Measurements from ENCODE around the gene TTC39A.
A peak's percentile ranks its signal among the peaks of the same experiment; 100 is the strongest.
"Not testable (repeated sequence)": the region's sequence is repeated elsewhere in the genome, so short reads cannot be mapped to it uniquely, and the experiment has no call there.

Gene TTC39A

DNA sequence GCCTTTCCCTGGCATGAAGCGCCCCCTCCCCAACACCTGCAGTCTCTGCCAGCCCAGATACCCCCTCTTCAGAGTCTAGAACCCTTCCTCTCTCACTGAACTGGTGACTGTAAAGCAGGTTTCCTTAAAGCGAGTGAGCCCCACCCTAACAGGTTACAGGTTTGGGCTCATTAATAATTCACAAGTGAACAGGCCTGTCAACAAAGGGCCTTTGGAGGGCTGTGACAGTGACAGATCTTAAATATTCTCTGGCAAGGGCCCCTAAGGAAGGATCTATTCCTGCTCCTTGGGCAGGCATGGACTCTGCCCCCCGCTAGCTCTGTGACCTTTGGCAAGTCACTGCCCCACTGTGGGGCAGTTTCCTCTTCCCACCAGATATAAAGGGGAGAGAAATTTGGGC, 5.6 kb upstream of the TTC39A start:
- no peak for DNase-seq

- no peak for DNase-seq
Measured at GRCh38 chr1:51331206-51332100, 1.1 kb upstream of the TTC39A start.

DNA sequence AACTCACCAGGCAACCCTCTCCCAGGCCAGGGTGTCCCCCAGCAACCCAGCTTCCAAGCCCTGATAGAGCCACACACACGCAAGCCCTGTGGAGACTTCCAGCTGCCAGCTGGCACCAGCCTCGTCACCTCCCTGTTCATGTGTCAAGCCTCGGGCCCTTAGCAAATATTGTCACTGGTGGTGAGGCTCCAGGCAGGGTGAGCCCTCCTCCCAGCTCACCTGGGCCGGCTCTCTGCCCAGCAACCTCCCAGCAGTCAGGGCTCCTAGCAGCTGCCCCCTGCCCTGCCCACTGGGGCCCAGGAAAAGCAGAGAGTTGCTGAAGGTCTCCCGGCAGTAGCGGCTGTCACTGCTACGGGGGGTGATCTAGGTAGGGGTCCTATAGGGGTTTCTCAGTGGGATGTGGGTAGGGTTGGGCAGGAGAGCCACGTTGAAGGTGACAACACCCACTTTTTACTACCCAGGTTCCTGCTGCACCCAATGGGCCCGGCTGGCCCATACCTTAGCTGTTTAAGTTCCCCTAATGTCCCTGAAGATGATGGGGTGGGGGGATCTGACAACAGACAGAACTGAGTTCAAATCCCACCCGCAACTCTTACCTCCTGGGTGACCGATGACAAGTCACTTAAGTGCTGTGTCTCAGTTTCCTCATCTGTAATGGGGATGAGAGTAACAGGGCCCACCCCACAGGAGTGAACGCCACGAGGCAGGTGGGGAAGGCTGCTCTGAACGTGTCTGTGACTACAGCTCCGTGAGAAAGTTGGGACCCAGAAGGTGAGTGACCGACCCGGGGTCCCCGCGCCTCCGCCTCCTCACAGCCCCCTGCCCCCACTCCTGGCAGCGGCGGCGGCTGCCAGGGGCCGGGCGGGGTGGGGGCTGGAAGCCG, 678 bp downstream of the TTC39A start:
- peak; percentile 14 for DNase-seq

- DNase-seq, result no peak
Measured at GRCh38 chr1:51328926-51329325, 1.4 kb downstream of the TTC39A start.

DNA sequence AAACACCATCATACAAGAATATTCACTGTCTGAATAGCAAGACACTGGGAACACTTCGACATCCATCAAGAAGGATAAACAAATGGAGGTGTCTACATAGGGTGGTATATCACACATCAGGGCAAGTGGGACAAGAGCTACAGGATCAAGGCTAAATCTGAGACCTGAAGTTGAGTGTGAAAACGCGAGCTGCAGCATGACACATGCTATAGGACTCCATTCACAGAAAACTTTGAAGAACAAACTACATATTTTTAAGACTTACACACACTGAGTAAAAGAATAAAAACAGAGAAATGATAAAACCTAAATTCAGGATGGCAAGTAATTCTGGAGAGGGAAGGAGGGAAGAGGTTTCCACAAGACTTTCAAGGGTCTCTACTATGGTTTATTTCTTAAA, 2.1 kb downstream of the TTC39A start:
- no peak for DNase-seq

DNA sequence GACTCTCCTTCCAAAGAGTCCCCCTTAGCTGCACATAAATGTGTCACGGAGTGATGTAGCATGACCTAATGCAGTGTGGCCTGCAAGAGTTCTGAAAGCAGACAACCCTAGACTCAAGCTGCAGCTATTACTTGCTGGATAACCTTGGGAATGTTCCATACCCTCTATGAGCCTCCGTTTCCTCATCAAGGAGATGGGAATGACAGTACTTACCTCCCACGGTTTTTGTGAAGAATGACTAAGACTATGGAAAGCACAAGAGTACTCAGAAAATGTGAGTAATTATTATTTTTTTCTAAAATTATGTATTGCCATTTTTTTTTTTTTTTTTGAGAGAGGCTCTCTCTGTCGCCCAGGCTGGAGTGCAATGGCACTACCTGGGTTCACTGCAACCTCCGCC, 3.0 kb downstream of the TTC39A start:
- DNase-seq, result no peak

- DNase-seq, result no peak
Measured at GRCh38 chr1:51326839-51327238, 3.5 kb downstream of the TTC39A start.

DNA sequence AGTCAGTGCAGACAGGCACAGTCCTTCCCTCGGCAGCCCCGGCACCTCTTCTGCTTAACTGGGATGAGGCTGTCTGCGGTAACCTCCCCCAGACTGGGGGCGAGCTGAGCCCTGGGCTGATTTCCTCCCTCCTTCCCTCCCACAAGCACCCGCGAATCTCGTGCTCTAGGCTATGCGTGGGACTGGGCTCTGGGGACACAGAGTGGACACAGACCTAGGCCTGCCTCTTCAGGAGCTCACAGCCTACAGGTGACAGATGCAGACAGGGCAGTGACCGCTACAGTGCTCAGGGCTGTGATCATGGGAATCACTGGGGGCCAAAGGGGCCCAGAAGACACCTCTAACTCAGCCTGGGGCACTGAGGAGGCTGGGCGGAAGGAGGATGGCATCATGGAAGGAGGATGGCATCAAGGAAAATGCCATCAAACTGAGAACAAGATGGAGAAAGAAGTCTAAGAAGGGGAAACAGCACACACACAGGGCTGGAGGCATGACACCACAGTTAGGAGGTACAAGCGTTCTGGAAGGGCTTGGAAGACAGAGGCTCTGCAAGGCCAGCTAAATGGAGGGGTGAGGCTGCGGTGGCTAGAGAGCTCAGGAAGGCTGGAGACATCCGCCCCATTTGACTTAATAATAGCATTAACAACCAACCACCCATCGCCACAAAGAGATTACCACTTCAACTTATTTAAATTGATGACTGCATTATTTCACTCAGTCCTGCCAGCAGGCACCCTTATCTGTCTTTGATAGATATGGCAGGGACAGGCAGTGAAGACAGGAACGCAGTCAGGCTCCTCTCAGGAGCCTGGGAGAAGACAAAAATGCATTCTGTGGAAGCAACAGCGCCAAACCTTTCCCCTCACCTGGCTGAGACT, 4.2 kb downstream of the TTC39A start:
- no peak for DNase-seq

DNA sequence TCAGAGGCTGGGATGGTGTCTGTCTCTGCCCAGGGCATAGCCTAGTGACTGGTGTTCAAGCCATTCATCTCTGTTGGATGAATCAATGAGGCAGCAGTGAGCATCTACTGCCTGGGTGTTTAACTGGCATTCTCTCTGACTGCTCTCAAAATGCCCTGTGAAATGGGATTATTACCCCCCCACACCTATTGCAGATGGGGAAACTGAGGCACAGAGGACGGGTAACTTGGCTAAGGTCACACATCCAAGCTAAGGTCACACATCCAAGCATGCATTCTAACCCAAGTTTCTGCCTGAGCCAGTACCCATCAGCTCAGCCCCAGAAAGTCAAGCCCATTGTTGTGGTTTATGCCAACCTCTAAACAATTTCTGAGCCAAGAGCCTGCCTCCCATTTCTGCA, 5.0 kb downstream of the TTC39A start:
- DNase-seq, result no peak

DNA sequence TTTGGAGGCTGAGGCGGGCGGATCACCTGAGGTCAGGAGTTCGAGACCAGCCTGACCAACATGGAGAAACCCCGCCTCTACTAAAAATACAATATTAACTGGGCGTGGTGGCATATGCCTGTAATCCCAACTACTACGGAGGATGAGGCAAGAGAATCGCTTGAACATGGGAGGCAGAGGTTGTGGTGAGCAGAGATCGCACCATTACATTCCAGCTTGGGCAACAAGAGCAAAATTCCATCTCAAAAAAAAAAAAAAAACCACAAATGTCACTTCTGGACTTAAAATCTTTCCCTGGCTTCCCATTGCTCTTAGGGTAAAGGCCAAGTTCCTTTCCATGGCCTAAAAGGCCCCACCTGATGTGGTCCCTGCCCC, 5.4 kb downstream of the TTC39A start:
- DNase-seq, result not testable (repeated sequence)

- DNase-seq, result no peak
Measured at GRCh38 chr1:51324251-51325010, 5.9 kb downstream of the TTC39A start.

DNA sequence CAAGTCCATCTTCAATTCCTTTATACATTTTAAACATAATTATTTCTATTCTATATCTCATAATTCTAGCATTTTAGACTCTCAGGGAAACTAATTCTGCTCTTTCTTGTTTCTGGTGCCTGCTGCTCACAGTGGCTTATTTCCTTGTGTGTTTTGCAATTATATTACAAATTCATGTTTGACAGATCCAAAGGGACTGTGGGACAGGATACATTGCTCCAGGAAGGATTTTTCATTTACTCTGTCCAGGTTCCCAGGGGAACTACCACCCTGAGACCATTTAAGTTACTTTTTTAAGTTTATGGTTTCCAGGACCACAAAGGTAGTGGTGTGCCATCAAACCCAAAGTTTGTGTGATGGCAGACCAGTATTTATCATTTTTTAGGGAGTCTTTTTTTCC, 6.6 kb downstream of the TTC39A start:
- no peak for DNase-seq

DNA sequence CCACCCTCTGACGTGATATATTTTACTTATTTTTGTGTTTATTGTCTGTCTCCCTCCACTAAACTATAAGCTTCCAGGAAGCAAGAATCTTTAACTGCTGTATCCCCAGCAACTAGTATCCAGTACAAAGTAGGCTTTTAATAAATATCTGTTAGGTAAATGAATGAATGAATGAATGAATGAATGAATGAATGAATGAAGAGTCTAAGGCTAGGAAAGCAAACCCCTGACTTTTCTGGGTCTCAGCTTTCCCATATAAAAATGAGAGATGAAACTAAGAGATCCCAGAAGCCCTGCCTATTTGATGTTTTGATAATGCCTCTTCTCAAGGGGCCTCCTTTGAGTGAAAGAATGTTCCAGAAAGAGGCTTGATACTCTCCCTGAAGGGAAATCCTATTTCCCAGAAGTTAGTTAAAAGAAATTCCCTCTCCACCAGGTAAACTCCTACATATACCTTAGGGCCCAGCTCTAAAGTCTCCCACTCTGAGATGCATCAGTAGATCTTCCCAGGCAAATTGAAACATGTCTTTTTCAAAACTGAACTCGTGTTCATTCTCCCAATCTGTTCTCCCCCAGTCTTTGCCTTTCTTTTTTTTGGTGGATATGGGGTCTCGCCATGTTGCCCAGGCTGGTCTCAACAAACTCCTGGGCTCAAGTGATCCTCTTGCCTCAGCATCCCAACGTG, 7.8 kb downstream of the TTC39A start:
- DNase-seq, result no peak

- DNase-seq, result no peak
Measured at GRCh38 chr1:51321924-51322280, 8.5 kb downstream of the TTC39A start.

DNA sequence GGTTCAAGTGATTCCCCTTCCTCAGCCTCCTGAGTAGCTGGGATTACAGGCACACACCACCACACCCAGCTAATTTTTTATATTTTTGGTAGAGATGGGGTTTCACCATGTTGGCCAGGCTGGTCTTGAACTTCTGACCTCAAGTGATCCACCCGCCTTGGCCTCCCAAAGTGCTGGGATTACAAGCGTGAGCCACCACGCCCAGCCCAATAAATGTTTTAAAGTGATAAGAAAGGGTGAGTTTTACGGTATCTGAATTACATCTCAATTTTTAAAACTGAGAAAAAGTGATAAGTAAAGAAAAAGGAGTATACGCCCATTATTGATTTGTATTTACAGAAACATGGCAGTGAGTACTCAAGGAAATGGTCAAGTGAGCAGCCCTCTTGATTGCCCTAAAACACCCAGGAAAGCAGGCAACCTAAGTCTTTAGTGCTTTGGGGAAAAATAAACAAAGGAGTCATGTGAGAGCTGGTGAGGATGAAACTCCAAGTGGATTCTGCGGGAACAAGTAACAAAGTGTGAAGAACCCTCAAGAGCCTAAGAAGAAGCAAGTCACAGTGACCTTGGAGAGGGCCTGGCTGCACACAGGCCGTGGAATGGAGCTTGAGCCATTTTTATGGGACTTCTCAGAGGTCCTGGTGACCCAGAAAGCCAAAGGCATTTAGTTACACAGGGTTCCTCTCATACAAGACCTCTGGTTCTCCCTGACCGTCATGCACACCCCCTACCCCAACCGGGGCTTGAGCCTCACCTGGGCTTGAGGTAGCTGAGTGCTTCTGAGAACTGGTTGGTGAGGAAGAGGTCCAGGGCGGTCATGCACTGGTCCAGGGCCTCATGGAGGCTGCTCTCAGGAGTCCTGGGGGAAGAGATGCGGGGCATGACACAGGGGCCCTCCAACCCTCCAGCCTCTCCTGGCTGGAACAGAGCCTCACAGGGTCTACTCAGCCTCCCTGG, 9.1 kb downstream of the TTC39A start:
- no peak for DNase-seq

DNA sequence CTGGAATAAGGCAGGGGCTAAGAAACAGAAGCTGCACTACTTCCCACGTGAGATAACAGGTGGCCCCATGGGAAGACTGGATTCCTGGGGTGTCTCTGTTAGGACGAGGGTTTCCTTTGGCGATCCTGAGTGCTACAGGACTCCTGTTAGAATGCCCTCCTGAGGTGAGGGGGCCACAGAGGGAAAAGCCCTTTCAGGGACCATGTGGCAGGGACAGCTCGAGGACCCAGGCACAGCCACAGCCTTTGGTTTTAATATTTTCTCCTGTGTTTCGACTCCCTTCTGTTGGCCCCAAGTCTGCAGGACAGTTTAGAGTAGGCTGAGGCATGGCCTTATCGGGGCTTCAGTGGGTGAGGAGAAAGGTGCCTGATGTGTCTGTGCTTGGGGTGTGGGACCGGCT, 12.6 kb downstream of the TTC39A start:
- no peak for DNase-seq

- no peak for DNase-seq
Measured at GRCh38 chr1:51316846-51317120, 13.6 kb downstream of the TTC39A start.

- DNase-seq, result no peak
Measured at GRCh38 chr1:51316113-51316845, 14.1 kb downstream of the TTC39A start.

GRCh38 chr1:51314974-51315373, 15.4 kb downstream of the TTC39A start:
- no peak for DNase-seq
